NOMO-1 treated with DMSO at 0.1 percent for 48 hours (cell line): ENCODE measurements around the gene USP8.

Experiments used
- DNase-seq: peaks from one replicate; lab custom pipeline; 2025; ENCODE audit not compliant: unreplicated experiment; lab: John Stamatoyannopoulos, UW

The USP8 gene

DNA sequence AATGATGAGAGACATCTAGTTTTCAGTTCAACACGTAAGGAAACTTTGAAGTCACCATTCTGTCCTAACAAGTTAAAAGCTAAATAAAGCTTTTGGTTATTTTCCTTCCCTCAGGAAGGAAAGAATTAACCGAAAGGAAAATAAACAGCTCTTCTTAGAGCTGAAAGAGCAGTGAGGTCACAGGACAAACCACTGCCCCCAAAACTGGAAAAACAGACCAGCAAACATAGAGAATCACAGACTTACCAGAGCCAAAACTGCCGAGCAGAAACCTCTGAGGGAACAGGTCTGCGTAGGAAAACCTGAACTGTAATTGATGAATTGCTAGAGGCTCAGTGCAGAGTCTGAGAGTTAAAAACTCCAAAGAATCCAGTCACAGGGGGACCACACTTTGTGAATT, 107.6 kb downstream of the USP8 start:
- DNase-seq = no peak

GRCh38 chr15:50542887-50543210, 118.6 kb downstream of the USP8 start:
- no peak for DNase-seq

- DNase-seq = no peak
Measured at GRCh38 chr15:50543556-50543955, 119.4 kb downstream of the USP8 start.

DNA sequence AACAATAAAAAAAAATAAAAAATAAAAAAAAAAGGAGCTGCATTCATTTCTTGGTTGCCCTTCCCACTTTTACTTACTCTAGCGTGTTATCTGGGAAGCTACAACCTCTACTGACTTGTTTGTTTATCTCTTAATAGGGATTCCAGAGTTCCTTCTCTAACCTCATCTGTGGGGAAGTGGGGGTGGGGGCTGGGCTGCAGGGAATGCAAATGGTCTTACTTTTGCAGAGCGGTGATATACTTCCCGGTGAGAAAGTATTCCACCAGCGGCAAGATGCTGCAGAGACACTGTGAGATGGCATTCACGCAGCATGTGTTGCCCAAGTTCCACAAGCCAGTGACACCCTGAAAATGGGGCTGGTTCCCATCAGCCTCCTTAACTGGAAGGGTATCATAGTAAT, 120.2 kb downstream of the USP8 start:
- DNase-seq = no peak

DNA sequence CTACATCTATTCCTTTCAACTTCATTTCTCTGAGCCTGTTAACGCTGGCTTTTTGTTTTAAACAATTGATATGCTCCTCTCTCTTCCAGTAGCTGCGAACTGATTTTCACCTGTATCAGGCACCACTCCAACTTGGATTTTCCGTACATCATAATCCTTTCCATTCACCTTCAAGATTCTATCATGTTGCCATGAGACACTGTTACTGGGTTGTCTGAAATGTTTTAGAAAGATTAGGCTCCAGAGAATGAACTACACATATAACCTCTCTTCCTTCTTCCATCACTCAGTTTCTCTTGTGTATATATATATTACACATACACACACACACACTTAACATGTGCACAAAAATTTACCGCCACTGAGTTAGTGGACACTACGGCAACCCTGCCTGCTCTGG, 122.4 kb downstream of the USP8 start, which contains the start of gene USP50:
Gene USP50 (minus strand): TSS at position 101 of the 400 bp plus-strand sequence. CDS start 141 bp downstream, outside the sequence.
- no peak for DNase-seq

GRCh38 chr15:50549326-50549725, 125.1 kb downstream of the USP8 start:
- DNase-seq = no peak

DNA sequence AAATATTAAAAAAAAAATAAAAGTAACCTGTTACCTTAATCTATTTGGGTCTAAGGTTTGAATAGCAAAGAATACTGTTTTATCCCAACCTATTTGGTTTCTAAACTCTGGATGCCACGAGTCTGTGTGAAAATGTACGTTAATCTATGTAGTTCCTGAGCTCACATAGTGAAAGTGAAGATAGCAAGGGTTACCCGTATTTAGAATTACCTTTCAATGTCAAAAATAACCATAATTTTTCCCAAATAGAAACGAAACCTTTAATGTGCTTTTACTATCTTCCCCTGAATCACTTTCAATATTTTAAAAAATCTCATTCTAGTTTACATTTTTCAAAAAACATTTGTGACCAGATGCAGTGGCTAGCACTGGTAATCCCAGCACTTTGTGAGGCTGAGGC, 128.0 kb downstream of the USP8 start:
- no peak for DNase-seq

- no peak for DNase-seq
Measured at GRCh38 chr15:50556642-50557371, 132.6 kb downstream of the USP8 start.

- no peak for DNase-seq
Measured at GRCh38 chr15:50558012-50558411, 133.8 kb downstream of the USP8 start.

- DNase-seq = no peak
Measured at GRCh38 chr15:50562735-50563640, 138.8 kb downstream of the USP8 start.

DNA sequence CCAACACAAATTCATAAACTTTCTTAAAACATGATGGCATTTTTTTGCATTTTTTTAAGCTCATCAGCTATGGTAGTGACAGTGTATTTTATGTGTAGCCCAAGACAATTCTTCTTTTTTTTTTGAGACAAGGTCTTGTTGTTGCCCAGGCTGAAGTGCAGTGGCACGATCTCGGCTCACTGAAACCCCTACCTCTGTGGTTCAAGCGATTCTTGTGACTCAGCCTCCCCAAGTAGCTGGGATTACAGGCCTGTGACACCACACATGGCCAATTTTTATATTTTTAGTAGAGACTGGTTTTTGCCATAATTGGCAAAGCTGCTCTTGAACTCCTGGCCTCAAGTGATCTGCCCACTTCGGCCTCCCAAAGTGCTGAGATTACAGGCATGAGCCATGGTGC, 139.6 kb downstream of the USP8 start:
- no peak for DNase-seq
